DMS53 (cell line): ENCODE data around the gene RASSF4.
"Not testable (repeated sequence)": the region's sequence is repeated elsewhere in the genome, so short reads cannot be mapped to it uniquely, and the experiment has no call there.

Experiments
- DNase-seq: peaks from one replicate; lab custom pipeline; 2025; lab: John Stamatoyannopoulos, UW

The RASSF4 gene

GRCh38 chr10:45006276-45007030, 46.9 kb downstream of the RASSF4 start:
- DNase-seq: no peak

DNA sequence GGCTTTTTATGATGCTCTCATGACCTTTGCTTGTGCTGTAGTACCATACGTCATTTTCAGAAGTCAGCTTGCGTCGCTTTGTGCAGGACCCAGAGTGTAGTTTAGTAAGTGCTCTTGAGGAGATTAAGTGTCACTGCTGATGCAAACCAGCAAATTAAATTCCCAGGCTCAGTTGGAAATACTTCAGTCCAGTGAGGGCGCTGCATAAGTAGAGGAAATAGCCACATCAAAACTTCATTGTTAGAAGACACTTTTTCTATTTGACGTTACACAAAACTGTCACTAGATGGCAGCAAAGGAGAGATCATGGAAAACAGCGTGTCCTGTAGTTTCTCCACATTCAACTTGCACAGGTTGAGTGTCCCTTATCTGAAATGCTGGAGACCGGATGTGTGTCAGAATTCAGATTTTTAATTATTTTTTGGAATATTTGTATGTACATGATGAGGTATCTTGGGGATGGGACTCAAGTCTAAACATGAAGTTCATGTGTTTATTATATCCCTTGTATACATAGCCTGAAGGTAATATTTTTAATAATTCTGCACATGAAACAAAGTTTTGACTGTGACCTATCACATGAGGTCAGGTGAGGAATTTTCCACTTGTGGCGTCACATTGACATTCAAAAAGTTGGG, 49.0 kb downstream of the RASSF4 start:
- DNase-seq: peak; percentile 97

DNA sequence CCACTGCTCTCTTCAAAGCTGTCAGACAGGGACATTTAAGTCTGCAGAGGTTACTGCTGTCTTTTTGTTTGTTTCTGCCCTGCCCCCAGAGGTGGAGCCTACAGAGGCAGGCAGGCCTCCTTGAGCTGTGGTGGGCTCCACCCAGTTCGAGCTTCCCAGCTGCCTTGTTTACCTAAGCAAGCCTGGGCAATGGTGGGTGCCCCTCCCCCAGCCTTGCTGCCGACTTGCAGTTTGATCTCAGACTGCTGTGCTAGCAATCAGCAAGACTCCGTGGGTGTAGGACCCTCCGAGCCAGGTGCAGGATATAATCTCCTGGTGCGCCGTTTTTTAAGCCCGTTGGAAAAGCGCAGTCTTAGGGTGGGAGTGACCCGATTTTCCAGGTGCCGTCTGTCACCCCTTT, 55.0 kb downstream of the RASSF4 start:
- not testable (repeated sequence) for DNase-seq

GRCh38 chr10:45015590-45015989, 56.0 kb downstream of the RASSF4 start:
- no peak for DNase-seq

DNA sequence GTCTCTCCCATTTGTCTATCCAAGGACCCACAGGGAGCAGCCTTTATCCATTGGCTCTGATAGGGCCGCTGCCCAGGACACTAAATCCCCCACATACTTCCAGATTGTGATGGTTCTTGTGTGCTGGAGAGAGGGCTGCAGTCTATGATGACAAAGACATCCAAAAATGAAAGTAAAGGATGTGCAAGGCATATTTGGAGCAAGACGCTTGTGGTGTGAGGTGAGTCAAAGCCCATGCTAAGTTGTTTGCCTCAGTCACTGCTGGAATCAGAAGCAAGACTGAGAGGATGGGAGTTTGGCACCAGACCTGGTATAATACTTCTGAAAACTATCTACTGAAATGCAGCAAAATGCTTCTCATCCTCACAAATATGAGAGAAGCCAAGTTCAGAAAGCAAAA, 63.8 kb downstream of the RASSF4 start:
- no peak for DNase-seq

DNA sequence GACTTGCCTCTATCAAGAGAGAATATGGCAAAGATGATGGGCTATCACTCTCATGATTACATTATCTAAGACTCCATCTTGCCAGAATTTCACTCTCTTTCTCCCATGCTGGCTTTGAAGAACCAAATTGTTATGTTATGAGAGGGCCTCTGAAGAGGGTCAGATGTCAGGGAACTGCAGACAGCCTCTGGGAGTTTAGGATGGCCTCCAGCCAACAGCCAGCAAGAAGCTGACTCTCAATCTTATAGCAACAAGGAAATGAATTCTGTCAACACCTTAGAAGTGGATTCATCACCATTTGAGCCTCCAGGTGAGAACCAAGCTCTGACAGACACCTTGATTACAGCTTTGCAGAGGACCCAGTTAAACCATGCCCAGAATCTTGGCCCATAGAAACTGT, 74.7 kb downstream of the RASSF4 start:
- DNase-seq: peak; percentile 15

DNA sequence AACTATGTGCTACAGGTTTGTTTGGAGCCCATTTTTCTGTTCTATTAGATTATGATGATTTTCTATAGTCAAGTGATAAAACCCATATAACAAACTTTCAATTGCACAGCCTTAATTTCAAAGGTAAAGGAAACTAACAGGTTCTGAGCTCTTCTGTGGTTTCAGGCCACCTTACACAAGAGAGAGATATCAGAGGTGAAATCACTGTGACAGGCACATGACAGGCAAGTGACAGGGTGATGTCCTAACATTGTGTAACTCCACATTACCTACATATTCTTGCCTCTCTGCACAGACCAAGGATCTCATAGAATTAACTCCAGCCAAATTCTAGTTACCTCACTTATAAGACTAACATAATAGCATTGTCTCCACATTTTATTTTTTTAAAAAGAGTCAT, 76.1 kb downstream of the RASSF4 start:
- DNase-seq: no peak

DNA sequence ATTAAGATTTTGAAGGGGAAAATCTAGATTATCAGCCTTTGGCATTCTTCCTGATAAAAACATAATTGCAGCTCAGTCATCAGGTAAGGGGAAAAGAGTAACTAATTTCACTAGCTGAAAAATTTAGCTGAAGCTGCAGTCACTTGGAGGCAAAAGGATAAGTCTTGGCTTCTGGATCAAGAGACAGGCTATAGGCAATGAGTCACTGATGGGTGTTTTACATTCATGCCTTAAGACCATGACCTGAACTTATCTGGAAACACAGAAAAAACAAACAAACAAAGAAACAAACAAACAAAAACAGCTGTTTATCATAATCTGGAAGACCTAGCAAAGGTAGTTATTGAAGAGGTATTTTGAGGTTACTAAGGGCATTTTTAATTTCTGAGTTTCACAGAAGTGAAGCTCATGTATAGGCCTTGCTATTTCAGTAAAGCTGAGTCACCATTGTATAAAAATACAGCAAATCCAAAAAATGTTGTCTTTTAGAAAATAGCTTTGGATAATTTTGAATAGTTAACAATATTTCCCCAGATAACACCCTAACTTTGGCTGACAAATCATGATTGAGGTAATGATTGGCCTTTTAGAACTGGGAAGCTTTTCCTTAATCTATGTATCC, 81.4 kb downstream of the RASSF4 start:
- DNase-seq: peak; percentile 6

- DNase-seq: no peak
Observed at GRCh38 chr10:45044290-45044689, 84.7 kb downstream of the RASSF4 start.
